ENCODE measurements around the gene PRPF19. TPM values are rescaled to one million over a fixed set of nuclear protein-coding genes. Genes with fewer than 3 reads are reported as not detected.

PRPF19 gene
- total and polyA plus RNA-seq, 2 of the 4 experiments (the other 2 are of a cell fraction): 29.8 to 50.4 TPM

- BruUV-seq (replicated peaks): no TSS peak
- Histone ChIP-seq H2AK9ac (replicated peaks; ENCODE audit: low read depth, low read length, poor library complexity) (no peak overlapping the region), H3K36me3 (ENCODE audit: control insufficient read depth, insufficient read depth, low read length) (peaks cover 14% of the 10 kb centered on the region), H4K5ac (ENCODE audit: low read depth, low read length) (no peak overlapping the region), H3K27me3 (ENCODE audit: control insufficient read depth, insufficient read depth, low read length) (no peaks in the 10 kb centered on the region), H2BK120ac (ENCODE audit: low read depth, low read length) (no peak overlapping the region), H2BK20ac (ENCODE audit: low read depth, low read length) (no peak overlapping the region), H2BK15ac (ENCODE audit: low read depth, low read length) (no peak overlapping the region), H4K8ac (ENCODE audit: low read depth in 2 of 2, low read length in 2 of 2) (no peak overlapping the region), H3K79me1 (ENCODE audit: low read depth in 1 of 2, low read length in 2 of 2) (no peaks in the 10 kb centered on the region; a peak in 1 of 4 replicates), H3K14ac (replicated peaks; ENCODE audit: low read depth, low read length) (no peak overlapping the region), H2AK5ac (ENCODE audit: low read depth, low read length) (no peak overlapping the region), H3K27ac (ENCODE audit: insufficient read depth, low read length) (no peak overlapping the region), H3K18ac (ENCODE audit: low read depth, low read length) (no peak overlapping the region), H2BK5ac (ENCODE audit: low read depth, low read length, poor library complexity, severe bottlenecking) (no peak overlapping the region), H3K4me2 (ENCODE audit: low read depth, low read length) (no peak overlapping the region), H3K9me3 (ENCODE audit: control insufficient read depth, insufficient read depth, low read length) (no peaks in the 10 kb centered on the region), H3K4ac (ENCODE audit: low read depth, low read length) (no peak overlapping the region), H4K91ac (ENCODE audit: insufficient read depth, low read depth, low read length) (no peak overlapping the region), H3K4me1 (ENCODE audit: control insufficient read depth, insufficient read depth, low read length) (peaks cover 4% of the 10 kb centered on the region; the same call in 1 of the 2 replicates), H3K9ac (ENCODE audit: low read depth, low read length) (no peak overlapping the region), H3K4me3 (ENCODE audit: insufficient read depth, low read depth, low read length) (no peak overlapping the region), H3K23ac (ENCODE audit: low read depth, low read length) (no peak overlapping the region), H3K9me1 (ENCODE audit: insufficient read depth, low read length) (0 out of 2 replicates have a peak, but pooled peaks cover 4% of the 10 kb centered on the region), H3K56ac (ENCODE audit: extremely low read depth, insufficient read depth, low read length) (no peak overlapping the region), H2AFZ (replicated peaks; ENCODE audit: low read length, poor library complexity) (no peak overlapping the region), H4K20me1 (ENCODE audit: insufficient read depth, low read length) (no peaks in the 10 kb centered on the region)
- ATAC-seq (ENCODE audit: low read depth) (no peak), DNase-seq (no peak)
- no CpG with 5 or more reads among the region's 5 CpGs for WGBS, 2 experiments (ENCODE audit: extremely low coverage in 2 of 2, insufficient read length in 1 of 2)
- dilution Hi-C loops (cut with HindIII; ENCODE audit: low sequenced_read_pairs, unreplicated experiment) (no loop called here), intact Hi-C loops (cut with micrococcal nuclease) (no loop called here), in situ Hi-C loops (cut with MboI; ENCODE audit: low sequenced_read_pairs) (no loop called here)
- POLR2A ChIA-PET (ENCODE audit: unreplicated experiment): no interaction called here
- TF ChIP-seq ELK1 (IDR thresholded peaks at IDR 0.05; ENCODE audit: borderline replicate concordance, low read depth, low read length) (no peak), POLR2A (IDR thresholded peaks at IDR 0.05; ENCODE audit: low read depth, low read length) (no peak), RFX5 (IDR thresholded peaks at IDR 0.05; ENCODE audit: low read depth, low read length) (no peak), BHLHE40 (IDR thresholded peaks at IDR 0.05; ENCODE audit: low read depth, low read length) (no peak), CTCF (conservative IDR thresholded peaks at IDR 0.05; ENCODE audit: low read depth, low read length) (no peak), MAFK (IDR thresholded peaks at IDR 0.05; ENCODE audit: low read depth, low read length) (no peak), NFE2L2 (IDR thresholded peaks at IDR 0.05; ENCODE audit: low read depth, low read length) (no peak), SMC3 (IDR thresholded peaks at IDR 0.05; ENCODE audit: low read depth, low read length) (no peak), FOS (IDR thresholded peaks at IDR 0.05; ENCODE audit: low read depth, low read length) (no peak), CEBPB (IDR thresholded peaks at IDR 0.05; ENCODE audit: low read depth, low read length) (no peak), MAZ (IDR thresholded peaks at IDR 0.05; ENCODE audit: borderline replicate concordance, low read depth, low read length) (no peak), RCOR1 (IDR thresholded peaks at IDR 0.05; ENCODE audit: insufficient replicate concordance, low read length) (no peak)
- CTCF ChIA-PET: no interaction called here
Observed at GRCh38 chr11:60945295-60945667, 38.9 kb upstream of the PRPF19 start.
